GM12892 (cell line): Measurements from ENCODE around the gene ZAR1.

ENCODE experiments used
- POLR2A ChIP-seq: IDR thresholded peaks from 2 replicates; pipeline ENCODE4 v1.6.1; 2011; ENCODE audit warnings: low read depth, low read length, control low read depth
- POLR2AphosphoS5 ChIP-seq: IDR thresholded peaks from 2 replicates; pipeline ENCODE4 v1.6.1; 2011; ENCODE audit warnings: low read depth, low read length, control low read depth

GRCh38 chr4:48449151-48449550, 40.9 kb upstream of the ZAR1 start:
- TF ChIP-seq POLR2AphosphoS5 (no peak), POLR2A (no peak)
